GM12873 (cell line): ENCODE results near the gene SIAH1.

Experiments
- TF ChIP-seq, protein P1 (sequence below): IDR thresholded peaks from 2 replicates; pipeline ENCODE4 v1.5.1; 2012; ENCODE audit warnings: low read depth, mild to moderate bottlenecking, moderate library complexity, low read length, control low read depth; ENCODE audit not compliant: insufficient read depth; ENCODE audit errors: missing control alignments

SIAH1 gene

DNA sequence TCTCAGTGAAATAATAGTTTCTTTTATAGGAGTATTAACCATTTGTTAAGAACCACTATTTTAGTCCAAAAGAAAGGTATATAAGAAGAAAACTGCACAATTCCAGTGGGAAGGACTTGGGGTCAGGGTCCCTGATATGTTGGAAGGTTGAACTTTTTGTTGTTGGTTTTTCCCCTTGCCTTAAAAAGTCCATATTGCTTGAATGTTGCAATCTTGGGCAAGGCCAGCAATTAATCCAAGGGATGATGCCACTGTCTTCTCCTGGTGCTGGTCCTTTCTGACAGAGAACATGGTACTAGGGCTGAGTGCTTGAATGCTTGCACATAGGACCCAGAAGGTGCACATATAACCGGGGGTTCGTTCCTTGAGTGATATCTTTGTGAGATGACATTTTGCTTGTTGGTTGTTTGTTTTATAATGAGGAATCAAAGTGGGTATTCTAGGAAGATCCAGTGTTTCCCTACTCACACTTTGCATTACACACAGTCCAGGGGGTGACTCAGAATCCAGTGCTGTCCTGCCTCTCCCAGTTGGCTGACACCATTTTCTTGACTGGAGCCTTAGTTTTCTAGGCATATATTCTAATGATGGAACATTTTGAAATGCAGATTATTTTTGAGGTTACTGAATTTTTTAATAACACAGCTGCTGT, 54.9 kb downstream of the SIAH1 start:
- TF ChIP-seq, protein P1, sequence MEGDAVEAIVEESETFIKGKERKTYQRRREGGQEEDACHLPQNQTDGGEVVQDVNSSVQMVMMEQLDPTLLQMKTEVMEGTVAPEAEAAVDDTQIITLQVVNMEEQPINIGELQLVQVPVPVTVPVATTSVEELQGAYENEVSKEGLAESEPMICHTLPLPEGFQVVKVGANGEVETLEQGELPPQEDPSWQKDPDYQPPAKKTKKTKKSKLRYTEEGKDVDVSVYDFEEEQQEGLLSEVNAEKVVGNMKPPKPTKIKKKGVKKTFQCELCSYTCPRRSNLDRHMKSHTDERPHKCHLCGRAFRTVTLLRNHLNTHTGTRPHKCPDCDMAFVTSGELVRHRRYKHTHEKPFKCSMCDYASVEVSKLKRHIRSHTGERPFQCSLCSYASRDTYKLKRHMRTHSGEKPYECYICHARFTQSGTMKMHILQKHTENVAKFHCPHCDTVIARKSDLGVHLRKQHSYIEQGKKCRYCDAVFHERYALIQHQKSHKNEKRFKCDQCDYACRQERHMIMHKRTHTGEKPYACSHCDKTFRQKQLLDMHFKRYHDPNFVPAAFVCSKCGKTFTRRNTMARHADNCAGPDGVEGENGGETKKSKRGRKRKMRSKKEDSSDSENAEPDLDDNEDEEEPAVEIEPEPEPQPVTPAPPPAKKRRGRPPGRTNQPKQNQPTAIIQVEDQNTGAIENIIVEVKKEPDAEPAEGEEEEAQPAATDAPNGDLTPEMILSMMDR: no peak

DNA sequence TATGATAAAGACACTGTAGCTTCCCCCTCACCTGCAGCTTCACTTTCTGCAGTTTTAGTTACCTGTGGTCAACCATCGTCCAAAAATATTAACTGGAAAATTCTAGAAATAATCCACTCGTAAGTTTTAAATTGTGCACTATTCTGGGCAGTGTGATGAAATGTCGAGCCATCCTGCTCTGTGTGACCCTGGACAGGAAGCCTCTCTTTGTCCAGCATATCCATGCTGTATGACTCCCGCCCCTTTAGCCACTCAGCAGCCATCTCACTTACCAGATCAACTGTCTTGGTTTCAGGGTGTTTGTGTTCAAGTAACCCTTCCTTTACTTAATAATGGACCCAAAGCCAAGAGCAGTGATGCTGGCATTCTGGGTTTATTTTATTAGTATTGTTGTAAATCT, 56.1 kb downstream of the SIAH1 start:
- TF ChIP-seq, protein P1: no peak

DNA sequence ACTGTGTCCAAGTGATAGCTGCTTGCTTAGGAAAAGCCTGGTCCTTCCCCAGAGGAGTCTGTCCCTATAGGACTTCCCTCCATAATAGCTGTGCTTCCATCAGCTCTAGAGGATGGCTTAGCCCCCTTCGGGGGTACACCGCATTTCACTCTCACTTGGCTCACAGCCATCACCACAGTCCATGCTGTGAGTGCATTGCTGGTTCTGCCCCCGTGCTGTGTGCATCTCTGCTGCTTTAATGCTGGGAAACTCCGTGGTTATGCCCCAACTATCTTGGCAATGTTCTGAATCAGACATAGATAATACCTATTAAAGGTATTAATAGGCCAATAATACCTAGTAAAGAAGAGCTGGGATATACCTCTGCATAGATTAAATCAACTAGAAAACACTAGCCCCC, 58.3 kb downstream of the SIAH1 start:
- TF ChIP-seq, protein P1: no peak

DNA sequence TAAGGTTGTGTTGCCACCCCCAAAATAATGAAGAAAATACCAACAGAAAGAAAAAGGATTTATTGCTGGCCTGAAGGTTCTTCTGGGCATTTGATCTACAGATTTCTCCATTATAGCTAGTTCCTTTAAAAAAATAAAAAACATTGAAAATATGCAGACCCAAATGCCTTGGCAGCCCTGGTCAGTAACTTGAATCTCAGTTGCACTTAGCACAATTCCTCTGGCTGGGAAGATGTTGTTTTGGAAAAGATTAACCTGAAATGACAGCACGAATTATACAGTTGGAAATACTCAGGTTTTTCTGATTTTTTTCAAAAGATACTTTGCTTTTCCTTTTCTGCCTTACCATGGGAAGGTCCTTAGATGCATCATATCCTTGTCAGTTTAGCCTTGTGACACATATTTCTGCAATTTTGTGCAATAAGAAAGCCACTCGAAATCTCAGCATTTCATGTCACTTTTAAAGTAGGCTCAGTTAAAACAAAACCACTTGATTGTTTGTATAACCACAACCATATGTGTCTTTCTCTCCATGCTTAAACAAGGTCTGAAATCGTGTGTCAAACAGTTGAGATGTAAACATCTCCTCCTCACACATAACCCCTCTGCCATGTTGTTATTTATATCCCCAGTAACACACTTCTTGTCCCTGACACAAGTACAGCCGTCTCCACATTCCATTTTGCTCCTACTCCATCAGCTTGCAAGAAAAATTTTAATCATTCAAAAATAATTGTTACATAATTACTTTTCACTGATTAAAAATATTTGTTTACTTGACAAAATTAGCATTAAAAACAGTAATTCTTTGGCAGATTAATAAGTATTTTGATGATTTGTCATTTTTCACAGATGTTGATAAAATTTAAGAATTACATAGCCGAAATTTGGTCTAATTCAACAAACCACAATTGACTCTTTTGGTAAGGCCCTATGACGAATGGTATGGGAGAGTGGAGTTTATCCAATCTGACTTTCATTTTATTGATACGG, 61.1 kb downstream of the SIAH1 start:
- TF ChIP-seq, protein P1: no peak

DNA sequence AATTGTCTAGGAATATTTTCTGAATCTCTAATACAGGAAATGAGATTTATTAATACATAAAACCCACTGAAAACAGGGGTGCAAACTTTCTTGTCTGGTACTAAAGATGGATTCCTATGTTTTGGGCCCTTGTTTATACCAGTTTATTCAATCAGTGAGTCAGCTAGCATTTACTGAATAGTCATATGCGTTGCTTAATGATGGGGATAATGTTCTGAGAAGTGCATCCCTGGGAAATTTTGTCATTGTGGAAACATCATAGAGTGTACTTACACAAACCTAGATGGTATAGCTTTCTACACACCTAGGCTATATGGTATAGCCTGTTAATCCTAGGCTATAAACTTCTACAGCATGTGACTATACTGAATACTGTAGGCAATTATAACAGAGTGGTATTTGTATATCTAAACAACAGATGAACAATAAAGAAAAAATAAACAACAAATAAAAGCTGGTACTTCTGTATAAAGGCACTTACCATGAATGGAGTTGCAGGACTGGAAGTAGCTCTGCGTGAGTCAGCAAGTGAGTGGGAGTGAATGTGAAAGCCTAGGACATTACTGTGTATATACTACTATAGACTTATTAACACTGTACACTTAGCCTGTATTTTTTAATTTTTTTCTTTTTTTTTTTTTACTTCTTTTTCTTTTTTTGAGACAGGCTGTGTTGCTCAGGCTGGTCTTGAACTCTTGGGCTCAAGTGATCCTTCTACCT, 63.7 kb downstream of the SIAH1 start:
- TF ChIP-seq, protein P1: no peak

DNA sequence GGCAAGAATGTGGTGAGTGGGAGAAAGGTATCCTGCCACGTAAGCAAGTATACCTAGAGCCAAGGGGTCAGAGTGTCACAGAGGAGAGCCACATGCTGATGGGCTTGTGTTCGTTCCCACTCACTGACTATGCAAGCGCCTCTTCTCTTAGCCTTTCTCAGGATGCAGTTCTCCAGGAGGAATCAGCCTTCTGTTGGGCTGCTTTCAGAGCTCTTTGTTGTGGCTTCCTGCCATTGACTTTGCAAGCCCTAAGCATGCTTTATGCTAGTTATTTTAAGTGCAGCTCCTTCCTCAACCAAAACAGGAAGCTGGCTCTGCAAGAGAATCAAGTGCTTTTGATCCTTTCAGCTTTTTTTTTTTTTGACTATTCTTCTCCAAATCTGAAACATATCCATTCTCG, 66.6 kb downstream of the SIAH1 start:
- TF ChIP-seq, protein P1: no peak
